ENCODE results near the gene HMG20A. TPM values are rescaled to one million over a fixed set of nuclear protein-coding genes. Genes with fewer than 3 reads are reported as not detected.
A peak's percentile ranks its signal among the peaks of the same experiment; 100 is the strongest.

HMG20A gene
- total RNA-seq, 1 experiment from 2014 or later, result 60.2 TPM

DNA sequence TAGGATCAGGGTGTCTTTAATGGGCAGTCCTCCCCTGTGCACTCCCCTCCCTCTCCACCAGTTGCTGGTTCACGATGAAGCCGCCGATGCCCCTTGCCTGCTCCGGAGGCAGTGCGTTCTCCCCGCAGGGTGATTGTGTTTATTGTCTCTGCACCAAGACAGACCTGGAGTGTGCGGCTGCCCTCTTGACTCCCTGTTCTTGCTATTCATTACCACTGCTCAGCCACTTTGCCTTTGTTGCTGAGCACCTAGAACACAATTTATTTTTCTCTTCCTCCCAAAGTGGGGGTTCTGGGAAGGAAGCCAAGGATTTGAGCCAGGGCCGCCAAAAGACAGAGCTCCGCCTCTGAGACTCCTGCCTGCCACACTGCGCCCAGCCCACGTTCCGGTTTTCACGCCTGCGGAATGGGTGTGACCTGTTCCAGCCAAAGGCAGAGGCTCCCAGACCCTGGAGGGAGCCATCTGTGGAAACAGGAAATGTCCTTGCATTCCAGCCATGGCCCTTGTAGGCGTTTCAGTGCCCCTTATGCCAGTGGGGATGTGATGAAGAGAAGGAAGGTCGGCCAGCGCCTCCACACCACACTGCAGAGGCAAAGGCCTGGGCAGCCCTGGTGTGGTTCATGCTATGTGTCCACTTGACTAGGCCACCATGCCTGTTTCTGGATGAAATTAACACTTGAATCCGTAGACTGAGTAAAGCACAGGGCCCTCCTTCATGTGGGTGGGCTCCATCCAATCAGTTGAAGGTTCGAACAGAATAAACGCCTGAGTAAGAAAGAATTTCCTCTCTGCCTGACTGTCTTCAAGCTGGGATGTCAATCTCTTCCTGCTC lies 85.8 kb downstream of the HMG20A start:
- no CpG with 5 or more reads among the region's 20 CpGs for WGBS (ENCODE audit: extremely low coverage, insufficient read length, low lambda C conversion rate)
- Histone ChIP-seq H3K79me2 (ENCODE audit: insufficient read depth, low read length) (no peaks in the 10 kb centered on the region), H3K23ac (ENCODE audit: insufficient read length, low read depth, low read length) (no peak overlapping the region), H4K8ac (replicated peaks; ENCODE audit: insufficient read length, low read depth, low read length) (no peak overlapping the region), H3K23me2 (ENCODE audit: insufficient read length, low read depth, low read length, poor library complexity, severe bottlenecking) (no peaks in the 10 kb centered on the region), H3K27me3 (ENCODE audit: insufficient read depth, low read length) (no peaks in the 10 kb centered on the region), H2BK15ac (ENCODE audit: low read depth, low read length) (no peak overlapping the region), H2AFZ (ENCODE audit: low read length) (no peak overlapping the region), H3K4me1 (ENCODE audit: insufficient read depth, low read length) (peaks cover 18% of the 10 kb centered on the region), H2BK120ac (ENCODE audit: low read depth, low read length, poor library complexity, severe bottlenecking) (no peak overlapping the region), H2BK12ac (ENCODE audit: insufficient read length, low read depth, low read length) (no peak overlapping the region), H3K79me1 (ENCODE audit: insufficient read depth, low read depth, low read length, poor library complexity, severe bottlenecking) (no peaks in the 10 kb centered on the region), H3K4ac (ENCODE audit: low read depth, low read length) (no peak overlapping the region), H3K9ac (ENCODE audit: extremely low read depth, insufficient read length, low read length) (no peak overlapping the region), H3K27ac (ENCODE audit: insufficient read length, low read depth, low read length) (no peak overlapping the region), H4K91ac (ENCODE audit: insufficient read length, low read depth, low read length) (no peak overlapping the region), H4K20me1 (ENCODE audit: control insufficient read depth, insufficient read depth, insufficient read length) (no peaks in the 10 kb centered on the region), H4K5ac (ENCODE audit: insufficient read length, low read depth, low read length) (no peak overlapping the region), H3K18ac (ENCODE audit: insufficient read length, low read depth, low read length) (no peak overlapping the region), H3K9me3 (ENCODE audit: control insufficient read depth, low read depth, low read length) (no peaks in the 10 kb centered on the region), H3T11ph (ENCODE audit: low read length) (no peak overlapping the region), H3K4me2 (ENCODE audit: insufficient read depth, insufficient read length, low read length) (no peak overlapping the region), H2AK5ac (ENCODE audit: insufficient read length, low read length) (no peak overlapping the region), H3K14ac (ENCODE audit: insufficient read depth, low read length) (no peak overlapping the region; the same call in 1 of the 2 replicates), H2BK5ac (ENCODE audit: insufficient read length, low read length) (no peak overlapping the region), H3K56ac (ENCODE audit: insufficient read length, low read depth, low read length) (no peak overlapping the region), H2BK20ac (ENCODE audit: low read depth, low read length, poor library complexity, severe bottlenecking) (no peak overlapping the region)
- Mint-ChIP-seq H3K36me3 (ENCODE audit: insufficient read depth in 1 of 3, low read depth in 3 of 3) (peaks cover 0 to 2% (median 1%) of the 10 kb centered on the region in 3 experiments; a peak in 2 of 7 replicates), H3K27ac (peak overlapping the region in 2 of 3 experiments; percentile 41 to 88; a peak in 3 of 7 replicates), H3K27me3 (ENCODE audit: low read depth) (no peaks in the 10 kb centered on the region), H3K4me1 (peaks cover 71 to 77% of the 10 kb centered on the region in 2 experiments), H3K4me3 (no peak overlapping the region), H3K9me3 (no peaks in the 10 kb centered on the region)
- no peak for TF ChIP-seq CTCF (conservative IDR thresholded peaks at IDR 0.05)
- DNase-seq, result no peak

All from H9 (cell line).